AG09319 (cell line): ENCODE data around the gene CASP1.

Source experiments
- DNase-seq: peaks from one replicate; pipeline ENCODE4 v3.0.0-alpha.2; 2010; ENCODE audit warnings: low read depth; ENCODE audit errors: extremely low read depth
- CTCF ChIP-seq: IDR thresholded peaks from 2 replicates; pipeline ENCODE4 v1.5.1; 2011; ENCODE audit warnings: low read depth, mild to moderate bottlenecking, inconsistent platforms, low read length, moderate library complexity

CASP1 gene

GRCh38 chr11:105007463-105007862 lies 27.5 kb downstream of the CASP1 start:
- no peak for DNase-seq
- TF ChIP-seq CTCF = no peak

- TF ChIP-seq CTCF = no peak
- no peak for DNase-seq
These were observed 29.5 kb downstream of the CASP1 start for GRCh38 chr11:105005451-105005845.

GRCh38 chr11:105004021-105004420 lies 30.9 kb downstream of the CASP1 start:
- TF ChIP-seq CTCF = no peak
- DNase-seq = no peak

- no peak for TF ChIP-seq CTCF
- no peak for DNase-seq
These were observed 31.8 kb downstream of the CASP1 start for GRCh38 chr11:105003151-105003550.

- peak; percentile 22 for TF ChIP-seq CTCF
- no peak for DNase-seq
These were observed 34.1 kb downstream of the CASP1 start for GRCh38 chr11:105000797-105001196.

- DNase-seq = no peak
These were observed 34.8 kb downstream of the CASP1 start for GRCh38 chr11:105000167-105000566.

GRCh38 chr11:104999721-105000120 lies 35.2 kb downstream of the CASP1 start:
- DNase-seq = no peak
- no peak for TF ChIP-seq CTCF

More at GRCh38 chr11:105000167-105000566, 34.8 kb downstream of the CASP1 start:
- no peak for TF ChIP-seq CTCF
